NCI-H2196 treated with DMSO at 0.1 percent for 48 hours (cell line): ENCODE results near the gene HPD.
"Not testable (repeated sequence)": the region's sequence is repeated elsewhere in the genome, so short reads cannot be mapped to it uniquely, and the experiment has no call there.

Experiments used
- DNase-seq: peaks from one replicate; lab custom pipeline; 2025; ENCODE audit not compliant: unreplicated experiment; lab: John Stamatoyannopoulos, UW

HPD gene

GRCh38 chr12:121869229-121869628, 10.6 kb upstream of the HPD start:
- DNase-seq: not testable (repeated sequence)

DNA sequence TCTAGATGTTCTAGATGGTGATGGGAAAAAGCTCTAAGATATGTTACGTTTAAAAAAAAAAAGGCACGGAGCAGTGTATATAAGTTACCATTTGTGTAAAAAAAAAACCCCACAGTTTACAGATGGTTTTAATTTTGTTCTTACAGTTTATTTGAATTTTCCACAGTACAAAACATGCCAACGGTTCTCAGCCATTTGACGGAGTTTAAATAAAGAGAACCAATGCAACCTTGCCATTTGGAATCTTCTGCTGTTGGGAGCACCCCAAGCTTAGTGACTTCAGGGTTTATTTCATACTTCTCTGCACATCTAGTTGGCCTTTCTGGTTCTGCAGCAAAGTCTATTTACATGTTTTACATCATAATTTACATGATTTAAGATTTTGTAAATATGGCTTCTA, 7.7 kb upstream of the HPD start:
- DNase-seq: no peak

- no peak for DNase-seq
These were observed 3.1 kb upstream of the HPD start for GRCh38 chr12:121861636-121862254.

- not testable (repeated sequence) for DNase-seq
These were observed 2.0 kb upstream of the HPD start for GRCh38 chr12:121860699-121861098.

GRCh38 chr12:121860257-121860656, 1.6 kb upstream of the HPD start:
- no peak for DNase-seq

GRCh38 chr12:121858318-121858661, 369 bp downstream of the HPD start:
- DNase-seq: no peak

DNA sequence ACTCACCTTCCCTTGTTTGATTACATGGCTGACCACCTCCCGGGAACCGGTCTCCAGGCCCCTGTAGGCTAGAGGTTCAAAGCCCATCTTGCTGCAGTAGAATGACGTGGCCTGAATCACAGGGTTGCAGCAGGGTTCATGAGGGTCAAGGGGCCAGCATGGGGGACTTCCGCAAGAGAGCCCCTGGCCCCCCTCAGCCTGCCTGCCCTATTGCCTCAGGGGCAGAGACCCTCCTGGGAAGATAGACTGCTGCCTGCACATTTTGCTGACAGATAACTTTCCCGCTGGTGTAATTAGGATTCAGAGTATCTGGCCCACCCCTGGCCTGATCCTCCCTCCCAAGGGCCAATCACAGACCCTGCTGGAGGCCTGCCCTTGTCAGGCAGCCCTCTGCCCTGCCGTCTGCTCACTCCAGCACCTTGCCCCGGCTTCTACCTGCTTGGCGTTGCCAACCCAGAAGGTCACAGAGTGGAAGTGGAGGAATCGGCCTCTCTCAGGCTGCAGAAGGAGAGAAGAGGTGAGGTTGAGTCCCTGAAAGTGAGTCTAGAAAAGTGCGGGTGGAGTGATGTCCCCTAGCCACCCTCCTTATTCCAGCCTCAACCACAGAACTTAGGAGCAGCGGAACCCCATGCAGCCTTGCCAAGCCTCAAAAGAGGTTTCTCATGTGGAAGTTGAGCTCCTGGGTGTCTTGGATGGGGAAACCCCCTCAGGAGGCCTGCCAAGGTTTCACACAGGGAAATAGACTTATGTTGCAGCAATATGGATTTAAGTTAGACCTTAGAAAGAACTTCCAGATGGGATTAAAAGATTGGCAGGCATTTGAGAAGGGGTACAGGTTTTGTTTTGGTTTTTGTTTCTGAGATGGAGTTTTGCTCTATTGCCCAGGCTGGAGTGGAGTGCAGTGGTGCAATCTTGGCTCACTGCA, 1.1 kb downstream of the HPD start:
- DNase-seq: no peak

GRCh38 chr12:121852392-121852791, 6.3 kb downstream of the HPD start:
- not testable (repeated sequence) for DNase-seq

DNA sequence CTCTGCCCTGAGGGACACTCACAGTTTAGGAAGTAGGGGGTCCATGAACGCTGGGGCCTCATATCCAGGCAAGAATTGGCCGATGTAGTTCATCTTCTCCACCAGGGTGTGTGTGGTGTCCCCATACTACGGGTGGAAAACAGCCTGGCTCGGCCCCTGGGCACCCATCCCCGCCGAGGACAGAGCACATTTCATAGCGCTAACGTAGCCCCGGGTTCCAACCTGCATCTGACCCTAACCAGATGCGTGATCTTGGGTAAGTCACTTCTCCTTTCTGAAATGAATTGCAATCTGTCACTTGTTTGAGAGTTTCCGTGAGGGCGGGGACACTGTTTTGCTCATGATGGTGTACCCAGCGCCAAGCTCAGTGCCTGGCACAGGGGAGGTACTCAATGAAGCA, 9.0 kb downstream of the HPD start:
- DNase-seq: no peak

DNA sequence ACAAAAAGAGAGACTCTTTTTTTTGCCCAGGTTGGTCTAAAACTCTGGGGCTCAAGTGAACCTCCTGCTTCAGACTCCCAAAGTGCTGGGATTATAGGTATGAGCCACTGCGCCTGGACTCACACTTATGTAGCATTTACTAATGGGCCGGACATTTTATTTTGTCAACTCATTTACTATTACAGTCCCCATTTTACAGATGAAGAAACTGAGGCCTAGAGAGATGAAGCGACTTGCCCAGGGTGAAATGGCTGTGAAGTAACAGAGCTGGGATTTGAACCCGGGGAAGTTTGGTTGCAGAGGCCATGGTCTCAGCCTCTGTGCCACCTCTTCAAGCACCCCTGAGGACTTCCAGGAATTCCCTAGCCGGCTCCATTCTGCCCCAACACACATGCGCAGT, 9.4 kb downstream of the HPD start:
- DNase-seq: no peak

DNA sequence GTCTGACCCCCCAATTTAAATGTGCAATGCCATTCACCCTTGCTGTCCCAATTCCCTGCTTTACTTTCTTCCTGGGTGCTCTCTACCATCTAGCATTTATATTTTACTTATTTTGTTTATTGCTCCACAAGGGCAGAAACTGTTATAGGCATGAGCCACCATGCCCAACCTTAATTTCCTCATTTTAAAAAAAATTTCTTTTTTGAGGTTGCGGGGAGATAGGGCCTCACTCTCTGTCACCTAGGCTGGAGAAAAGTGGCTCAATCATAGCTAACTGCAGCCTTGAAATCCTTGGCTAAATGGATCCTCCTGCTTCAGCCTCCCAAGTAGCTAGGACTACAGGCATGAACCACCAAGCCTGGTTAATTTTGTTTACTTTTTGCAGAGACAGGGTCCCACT, 13.0 kb downstream of the HPD start:
- no peak for DNase-seq

- DNase-seq: no peak
These were observed 15.2 kb downstream of the HPD start for GRCh38 chr12:121843236-121843982.

- no peak for DNase-seq
These were observed 18.5 kb downstream of the HPD start for GRCh38 chr12:121839993-121840761.

DNA sequence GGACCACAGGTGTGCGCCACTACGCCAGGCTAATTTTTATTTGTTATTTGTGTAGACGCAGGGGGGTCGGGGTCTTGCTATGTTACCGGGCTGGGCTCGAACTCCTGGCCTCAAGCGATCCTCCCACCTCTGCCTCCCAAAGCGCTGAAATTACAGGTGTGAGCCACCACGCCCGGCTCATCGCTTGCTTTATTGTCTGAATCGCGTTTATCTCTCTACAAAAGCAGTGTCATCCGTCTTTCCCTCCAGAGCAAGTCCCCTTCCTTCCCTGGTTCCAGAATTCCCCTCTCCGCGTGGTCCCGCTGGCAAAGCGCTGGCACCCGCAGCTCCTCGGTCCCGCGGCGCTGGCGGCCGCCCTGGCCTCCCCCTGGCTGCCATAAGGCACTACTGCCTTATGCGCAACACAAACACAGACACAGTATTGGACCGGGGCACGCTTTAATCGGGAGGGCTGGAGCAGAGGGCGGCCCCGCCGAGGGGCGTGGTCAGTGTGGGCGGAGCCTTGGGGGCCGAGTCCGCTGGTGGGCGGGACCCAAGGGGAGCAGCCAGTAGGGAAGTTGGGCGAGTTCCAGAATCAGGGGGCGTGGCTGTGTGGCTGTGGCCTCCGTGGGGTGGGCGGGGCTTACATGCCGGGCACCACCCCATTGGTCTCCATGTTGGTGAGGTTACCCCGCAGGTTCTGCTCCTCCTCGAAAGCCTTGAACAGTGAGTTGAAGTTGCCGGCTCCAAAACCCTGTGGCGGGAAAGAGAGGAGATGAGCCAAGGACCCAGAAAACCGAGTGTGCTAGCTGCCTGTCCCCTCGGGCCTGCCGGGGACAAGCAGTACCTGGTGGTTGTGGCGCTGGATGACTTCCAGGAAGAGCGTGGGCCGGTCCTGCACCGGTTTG, 19.3 kb downstream of the HPD start:
- peak; percentile 93 for DNase-seq

GRCh38 chr12:121838126-121838525, 20.5 kb downstream of the HPD start:
- DNase-seq: no peak

DNA sequence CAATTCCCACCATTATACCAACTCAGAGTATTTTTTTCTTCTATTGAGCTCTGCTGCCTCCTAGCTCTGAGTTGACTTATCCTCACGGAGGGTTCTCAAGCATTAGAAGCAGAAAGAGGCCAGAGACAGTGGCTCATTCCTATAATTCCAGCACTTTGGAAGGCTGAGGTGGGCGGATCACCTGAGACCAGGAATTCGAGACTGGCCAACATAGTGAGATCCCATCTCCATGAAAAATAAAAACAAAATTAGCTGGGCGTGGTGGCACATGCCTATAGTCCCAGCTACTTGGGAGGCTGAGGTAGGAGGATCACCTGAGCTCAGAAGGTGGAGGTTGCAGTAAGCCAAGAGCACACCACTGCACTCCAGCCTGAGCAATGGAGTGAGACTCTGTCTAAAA, 21.0 kb downstream of the HPD start:
- DNase-seq: no peak

DNA sequence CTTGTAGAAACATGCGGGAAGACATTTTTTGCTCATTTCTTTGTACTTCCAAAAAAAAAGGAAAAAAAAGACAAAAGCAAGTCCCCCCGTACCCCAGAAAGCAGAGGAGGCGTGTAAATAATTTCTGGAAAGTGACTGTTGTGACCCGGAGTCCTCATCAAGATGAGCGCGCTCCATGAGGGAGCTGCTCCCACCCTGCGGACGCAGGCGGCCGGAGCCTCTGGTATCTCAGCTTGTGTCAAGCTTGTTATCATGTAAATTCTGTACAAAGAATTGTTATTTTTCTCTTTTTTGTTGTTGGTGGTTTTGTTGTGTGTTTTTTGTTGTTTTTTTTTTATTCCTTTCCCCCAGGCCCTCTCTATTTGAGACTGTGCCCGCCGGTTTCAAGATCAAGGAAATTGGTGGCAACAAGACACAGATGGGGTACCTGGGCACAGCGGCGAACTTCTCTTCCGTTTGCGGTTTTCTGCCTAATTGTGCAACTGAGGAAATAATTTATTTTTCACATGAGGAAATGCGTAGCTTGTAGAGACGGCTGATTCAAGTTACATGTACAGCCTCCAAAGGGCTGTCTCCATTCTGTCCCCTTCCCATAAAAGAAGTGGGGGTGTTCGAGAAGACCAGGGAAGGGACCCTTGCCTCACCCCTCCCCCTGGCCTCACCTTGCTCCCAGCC, 27.0 kb downstream of the HPD start:
- DNase-seq: no peak

- no peak for DNase-seq
These were observed 27.9 kb downstream of the HPD start for GRCh38 chr12:121830588-121831265.

GRCh38 chr12:121830134-121830533, 28.5 kb downstream of the HPD start:
- DNase-seq: no peak
